Kidney (tissue), 14 donors: ENCODE results near the gene CNTN4. TPM values are rescaled to one million over a fixed set of nuclear protein-coding genes. Genes with fewer than 3 reads are reported as not detected.
"Not testable (repeated sequence)": the region's sequence is repeated elsewhere in the genome, so short reads cannot be mapped to it uniquely, and the experiment has no call there.

Source experiments
- DNase-seq, 5 donors: peaks; one replicate each; pipeline ENCODE4 v3.0.0-alpha.2; 2013 to 2020
- FAIRE-seq: peaks from 2 replicates; lab custom pipeline; 2012; peaks lifted over from hg19 to GRCh38; lab: Jason Lieb, UNC
- H3K27ac ChIP-seq, 2 donors: one replicate each; pipeline ENCODE4 v1.7.0; 2013; ENCODE audit warnings: low read depth in 2 of 2, low read length in 2 of 2, inconsistent platforms in 1 of 2
- H3K27me3 ChIP-seq: one replicate; pipeline ENCODE4 v1.7.1; 2013; ENCODE audit warnings: low read length, inconsistent platforms; ENCODE audit not compliant: control insufficient read depth, insufficient read depth
- H3K36me3 ChIP-seq, 3 donors: one replicate each; pipeline versions ENCODE4 v1.7.0 to v1.7.1; 2013; ENCODE audit warnings: low read length in 3 of 3, control low read depth in 1 of 3, inconsistent platforms in 1 of 3; ENCODE audit not compliant: insufficient read depth in 3 of 3, control insufficient read depth in 2 of 3
- H3K4me1 ChIP-seq, 3 donors: one replicate each; pipeline versions ENCODE4 v1.7.0 to v1.7.1; 2013; ENCODE audit warnings: low read length in 3 of 3, inconsistent platforms in 1 of 3, low read depth in 1 of 3; ENCODE audit not compliant: control insufficient read depth in 2 of 3, insufficient read depth in 2 of 3
- H3K4me3 ChIP-seq, 3 donors: one replicate each; pipeline versions ENCODE4 v1.7.0 to v1.8.1; 2013; ENCODE audit warnings: low read length in 3 of 3, control low read depth in 1 of 3, inconsistent platforms in 1 of 3
- H3K9ac ChIP-seq, 3 donors: one replicate each; pipeline versions ENCODE4 v1.7.0 to v1.7.1; 2013; ENCODE audit warnings: low read length in 3 of 3, control low read depth in 1 of 3, inconsistent platforms in 1 of 3
- H3K9me3 ChIP-seq, 3 donors: one replicate each; pipeline versions ENCODE4 v1.7.0 to v1.7.1; 2013; ENCODE audit warnings: low read length in 3 of 3, control low read depth in 1 of 3, inconsistent platforms in 1 of 3; ENCODE audit not compliant: control insufficient read depth in 2 of 3, insufficient read depth in 1 of 3
- intact Hi-C: fragments of 100-400 bp; cut with DNase I; formaldehyde crosslinking; loops from one replicate; pipeline ENCODE4 v1.11.1; 2022
- polyA plus RNA-seq: library from polyadenylated mRNA; stranded (reverse); fragments of 350-450 nt; fragmentation: Illumina TruSeq; extraction: RNeasy Lipid Tissue Mini Kit (QIAGEN cat#74804); gene quantifications from one replicate; pipeline ENCODE4 v1.2.3, GENCODE V29; 2014; ENCODE audit warnings: low read depth, low replicate concordance; ENCODE audit not compliant: insufficient read depth
- total RNA-seq: library from RNA; stranded (reverse); fragmentation: NEBNext Ultra II Directional; extraction: Animal tissue kit (Norgen Biotek cat#: 25700); gene quantifications from one replicate; pipeline ENCODE4 v1.2.1, GENCODE V29; 2021
- TF ChIP-seq, protein P1 (sequence below): IDR thresholded peaks from 3 replicates; pipeline ENCODE4 v1.5.1; 2012; ENCODE audit warnings: mild to moderate bottlenecking, moderate library complexity, borderline replicate concordance; ENCODE audit not compliant: insufficient read depth; ENCODE audit errors: extremely low read depth
- donor health status: control.
- donor health status: control.
- donor health status: control.
- donor health status: control.
- donor health status: control.
- donor health status: DM: yes; HTN: yes; CAD: no.
- donor health status: Normal renal cell carcinoma (clear cell type).

CNTN4 gene
- total and polyA plus RNA-seq, 2 donors from 2014 or later, result 2.2 to 13.4 TPM

DNA sequence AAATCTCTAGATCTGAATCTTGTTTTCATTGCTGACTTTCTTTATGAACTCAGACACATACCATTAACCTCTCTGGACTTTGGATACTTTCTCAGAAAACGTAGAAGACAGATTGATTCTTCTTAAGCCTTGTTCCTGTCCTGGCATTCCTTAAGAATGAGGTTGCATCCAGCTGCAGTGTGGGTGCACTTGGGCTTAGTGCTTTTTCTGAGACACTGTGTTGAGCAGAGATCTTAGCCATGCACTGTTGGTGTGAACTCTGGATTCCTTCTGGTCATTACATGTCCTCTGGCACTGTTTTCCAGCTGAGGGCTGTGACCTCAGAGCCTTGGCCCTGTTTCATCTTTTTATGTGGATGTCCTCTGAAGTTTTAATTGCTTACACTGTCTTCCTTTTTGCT, 428.3 kb downstream of the CNTN4 start:
- Histone ChIP-seq H3K27me3 (no peaks in the 10 kb centered on the region), H3K36me3 (no peaks in the 10 kb centered on the region), H3K9me3 (no peaks in the 10 kb centered on the region), H3K4me1 (no peaks in the 10 kb centered on the region), H3K9ac (no peak overlapping the region), H3K4me3 (no peak overlapping the region), H3K27ac (no peak overlapping the region)
- TF ChIP-seq, protein P1, sequence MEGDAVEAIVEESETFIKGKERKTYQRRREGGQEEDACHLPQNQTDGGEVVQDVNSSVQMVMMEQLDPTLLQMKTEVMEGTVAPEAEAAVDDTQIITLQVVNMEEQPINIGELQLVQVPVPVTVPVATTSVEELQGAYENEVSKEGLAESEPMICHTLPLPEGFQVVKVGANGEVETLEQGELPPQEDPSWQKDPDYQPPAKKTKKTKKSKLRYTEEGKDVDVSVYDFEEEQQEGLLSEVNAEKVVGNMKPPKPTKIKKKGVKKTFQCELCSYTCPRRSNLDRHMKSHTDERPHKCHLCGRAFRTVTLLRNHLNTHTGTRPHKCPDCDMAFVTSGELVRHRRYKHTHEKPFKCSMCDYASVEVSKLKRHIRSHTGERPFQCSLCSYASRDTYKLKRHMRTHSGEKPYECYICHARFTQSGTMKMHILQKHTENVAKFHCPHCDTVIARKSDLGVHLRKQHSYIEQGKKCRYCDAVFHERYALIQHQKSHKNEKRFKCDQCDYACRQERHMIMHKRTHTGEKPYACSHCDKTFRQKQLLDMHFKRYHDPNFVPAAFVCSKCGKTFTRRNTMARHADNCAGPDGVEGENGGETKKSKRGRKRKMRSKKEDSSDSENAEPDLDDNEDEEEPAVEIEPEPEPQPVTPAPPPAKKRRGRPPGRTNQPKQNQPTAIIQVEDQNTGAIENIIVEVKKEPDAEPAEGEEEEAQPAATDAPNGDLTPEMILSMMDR, result no peak
- intact Hi-C loops, result no loop called here
- FAIRE-seq (no peak), DNase-seq (no peak)

DNA sequence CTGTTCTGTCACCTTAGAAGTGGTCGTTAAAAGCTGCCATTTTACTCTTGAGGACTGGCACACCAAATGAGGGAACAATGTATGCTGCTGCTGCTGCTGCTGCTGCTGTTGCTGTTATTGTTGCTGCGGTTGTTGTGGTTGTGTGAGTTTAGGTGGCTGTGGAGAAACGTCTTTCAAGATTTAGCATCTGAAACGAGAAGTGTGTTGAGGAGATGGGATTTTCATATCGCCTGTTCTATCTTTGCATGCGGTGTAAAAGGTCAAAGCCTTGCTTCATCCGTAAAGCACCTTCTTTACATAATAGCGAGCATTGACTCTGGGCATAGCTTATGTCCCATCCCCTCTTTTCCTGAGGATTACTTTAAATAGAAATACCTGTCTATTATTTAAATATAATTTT, 428.7 kb downstream of the CNTN4 start:
- H3K36me3 ChIP-seq, H3K27ac ChIP-seq, H3K4me3 ChIP-seq, H3K27me3 ChIP-seq, DNase-seq, intact Hi-C loops, H3K4me1 ChIP-seq, H3K9me3 ChIP-seq, FAIRE-seq, H3K9ac ChIP-seq: not testable (repeated sequence)

DNA sequence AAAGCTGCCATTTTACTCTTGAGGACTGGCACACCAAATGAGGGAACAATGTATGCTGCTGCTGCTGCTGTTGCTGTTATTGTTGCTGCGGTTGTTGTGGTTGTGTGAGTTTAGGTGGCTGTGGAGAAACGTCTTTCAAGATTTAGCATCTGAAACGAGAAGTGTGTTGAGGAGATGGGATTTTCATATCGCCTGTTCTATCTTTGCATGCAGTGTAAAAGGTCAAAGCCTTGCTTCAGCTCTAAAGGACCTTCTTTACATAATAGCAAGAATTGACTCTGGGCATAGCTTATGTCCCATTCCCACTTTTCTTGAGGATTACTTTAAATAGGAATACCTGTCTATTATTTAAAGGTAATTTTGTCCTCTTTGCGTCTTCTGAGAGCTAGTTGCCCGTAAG, 436.1 kb downstream of the CNTN4 start:
- DNase-seq, intact Hi-C loops, H3K9ac ChIP-seq, FAIRE-seq, H3K27ac ChIP-seq, H3K27me3 ChIP-seq, H3K4me3 ChIP-seq, H3K4me1 ChIP-seq, H3K9me3 ChIP-seq, H3K36me3 ChIP-seq: not testable (repeated sequence)

DNA sequence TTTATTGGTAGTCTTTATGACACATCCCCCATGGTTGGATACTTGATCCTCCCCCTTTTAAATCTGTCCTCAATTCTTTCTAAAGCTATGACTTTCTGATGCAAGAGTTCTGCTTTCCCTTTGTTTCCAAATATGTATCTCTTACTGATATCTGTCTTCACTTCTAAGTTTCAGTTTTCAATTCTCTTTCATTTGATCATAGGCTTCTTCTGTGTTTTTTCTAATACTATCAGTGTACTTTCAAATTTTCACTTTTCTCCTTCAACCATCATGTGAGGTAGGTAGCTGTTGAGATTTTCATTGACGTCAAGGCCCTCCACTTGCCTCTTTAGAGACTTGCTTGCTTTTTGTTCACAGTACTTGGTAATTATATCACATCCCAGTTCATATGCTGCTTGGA, 436.5 kb downstream of the CNTN4 start:
- no peaks in the 10 kb centered on the region for H3K36me3 ChIP-seq
- FAIRE-seq (no peak), DNase-seq (no peak)
- H3K27ac ChIP-seq, result no peak overlapping the region
- no peak overlapping the region for H3K9ac ChIP-seq
- H3K4me1 ChIP-seq, result no peaks in the 10 kb centered on the region
- no peak overlapping the region for H3K4me3 ChIP-seq
- no peaks in the 10 kb centered on the region for H3K9me3 ChIP-seq
- TF ChIP-seq, protein P1, result no peak
- intact Hi-C loops, result no loop called here
- H3K27me3 ChIP-seq, result no peaks in the 10 kb centered on the region

DNA sequence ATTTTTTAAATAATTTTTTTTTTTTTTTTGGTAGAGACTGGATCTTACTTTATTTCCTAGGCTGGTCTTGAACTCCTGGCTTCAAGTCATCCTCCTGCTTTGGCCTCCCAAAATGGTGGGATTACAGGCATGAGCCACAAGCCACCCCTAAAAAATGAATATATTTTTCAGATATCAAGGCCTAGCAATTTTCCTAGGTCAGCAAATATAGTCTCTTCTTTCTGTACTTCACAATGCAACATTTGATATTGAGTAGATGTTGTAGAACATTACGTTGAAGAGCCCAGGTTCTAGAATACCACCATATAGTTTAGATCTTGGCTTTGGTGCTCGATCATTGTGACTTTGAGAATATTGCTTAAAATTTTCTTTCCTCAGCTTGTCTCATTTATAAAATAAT, 437.9 kb downstream of the CNTN4 start:
- no peaks in the 10 kb centered on the region for H3K4me1 ChIP-seq
- no peaks in the 10 kb centered on the region for H3K36me3 ChIP-seq
- no peak overlapping the region for H3K4me3 ChIP-seq
- no peaks in the 10 kb centered on the region for H3K27me3 ChIP-seq
- H3K9me3 ChIP-seq, result no peaks in the 10 kb centered on the region
- no peak for DNase-seq
- TF ChIP-seq, protein P1, result no peak
- no peak overlapping the region for H3K9ac ChIP-seq
- FAIRE-seq, result no peak
- H3K27ac ChIP-seq, result no peak overlapping the region
- intact Hi-C loops, result no loop called here
